Stimulated activated CD8-positive, alpha-beta memory T cell treated with anti-CD3 and anti-CD28 coated beads, Interleukin-12 subunit alpha, Interleukin-12 subunit beta, amount 100 ng/mL, for 24 hours (primary cell): Measurements from ENCODE around the gene MSX1.

Experiments
- DNase-seq: peaks from one replicate; pipeline ENCODE4 v3.0.0-alpha.2; 2020; ENCODE audit errors: extremely low read depth

MSX1 gene

GRCh38 chr4:4857809-4858508 is 1.5 kb upstream of the MSX1 start:
- no peak for DNase-seq

DNA sequence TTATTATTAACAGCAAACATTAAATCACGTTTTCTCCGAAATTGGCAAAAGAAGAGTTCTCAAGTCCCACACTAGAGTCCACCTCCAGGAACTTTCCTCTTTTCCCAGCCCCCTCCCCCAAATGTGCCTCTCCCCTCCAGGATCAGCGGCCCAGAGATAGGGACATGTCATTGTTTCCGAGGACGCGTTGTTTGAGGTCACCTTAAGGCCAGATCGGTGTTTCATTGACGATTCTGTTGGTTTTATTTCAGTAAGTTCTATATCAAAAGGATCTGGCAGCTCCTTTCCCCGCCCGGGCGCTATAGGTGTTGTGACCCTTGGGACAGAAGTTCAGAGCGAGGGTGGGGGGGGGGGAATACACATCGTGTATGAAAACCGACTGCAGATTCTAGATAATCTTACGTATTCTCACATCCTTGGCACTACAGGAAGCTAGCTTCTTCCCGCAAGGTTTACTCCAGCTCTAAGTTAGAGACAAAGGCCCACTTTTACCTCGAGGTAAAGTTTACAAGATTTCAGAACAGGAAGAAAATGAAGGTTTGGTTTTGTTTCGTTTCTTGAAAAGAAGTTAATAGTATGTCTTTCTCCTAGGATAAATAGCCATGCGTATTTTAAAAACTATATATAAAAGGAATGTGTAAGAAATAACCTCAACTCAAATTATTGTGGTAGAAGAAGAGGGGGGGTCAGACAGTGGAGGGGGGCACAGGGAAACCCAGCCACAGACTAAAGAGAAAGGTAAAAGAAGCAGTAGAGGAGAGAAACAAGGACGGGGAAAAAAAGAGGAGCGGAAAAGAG is 739 bp upstream of the MSX1 start:
- DNase-seq = no peak

- DNase-seq = no peak
Measured at GRCh38 chr4:4859799-4860599, 534 bp downstream of the MSX1 start.

DNA sequence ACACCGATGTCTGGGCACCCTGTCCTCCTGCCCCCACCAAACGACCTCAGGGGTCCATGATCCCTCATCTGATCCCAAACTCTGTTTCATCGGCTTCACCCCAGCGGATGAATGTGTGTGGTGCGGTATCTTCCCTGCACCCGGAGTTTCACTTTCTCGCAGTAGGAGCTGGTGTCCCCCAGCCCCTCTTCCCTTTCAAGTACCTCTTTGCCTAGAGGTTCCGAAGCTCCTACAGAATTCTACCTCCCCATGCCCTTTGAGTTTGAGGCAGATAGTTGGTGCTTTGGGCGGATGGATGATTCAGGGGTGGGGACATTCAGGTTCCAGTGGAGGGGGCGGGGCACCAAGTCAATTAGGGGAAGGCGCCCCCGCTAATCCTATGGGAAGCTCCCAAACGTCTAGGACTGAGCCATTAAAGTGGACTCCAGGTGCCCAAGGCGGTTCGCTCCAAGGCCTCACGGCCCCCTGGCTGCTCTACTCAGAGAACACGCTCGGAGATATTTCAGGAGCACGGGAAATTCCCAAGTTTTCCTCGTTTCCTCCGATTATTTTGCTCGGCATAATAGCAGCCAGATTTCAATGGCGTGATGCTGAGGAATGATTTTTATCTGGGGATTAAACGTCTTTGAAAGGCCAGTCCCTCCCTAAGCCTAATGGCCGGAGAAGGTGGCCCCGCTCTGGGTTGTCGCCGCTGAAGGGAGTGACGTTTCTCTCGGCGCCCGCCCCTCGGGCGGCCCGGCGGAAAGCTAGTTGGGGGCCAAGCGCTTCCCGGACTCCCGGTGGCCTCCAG is 1.3 kb downstream of the MSX1 start:
- no peak for DNase-seq

GRCh38 chr4:4861390-4862018 is 2.0 kb downstream of the MSX1 start:
- DNase-seq = no peak

- no peak for DNase-seq
Measured at GRCh38 chr4:4862071-4862551, 2.6 kb downstream of the MSX1 start.

DNA sequence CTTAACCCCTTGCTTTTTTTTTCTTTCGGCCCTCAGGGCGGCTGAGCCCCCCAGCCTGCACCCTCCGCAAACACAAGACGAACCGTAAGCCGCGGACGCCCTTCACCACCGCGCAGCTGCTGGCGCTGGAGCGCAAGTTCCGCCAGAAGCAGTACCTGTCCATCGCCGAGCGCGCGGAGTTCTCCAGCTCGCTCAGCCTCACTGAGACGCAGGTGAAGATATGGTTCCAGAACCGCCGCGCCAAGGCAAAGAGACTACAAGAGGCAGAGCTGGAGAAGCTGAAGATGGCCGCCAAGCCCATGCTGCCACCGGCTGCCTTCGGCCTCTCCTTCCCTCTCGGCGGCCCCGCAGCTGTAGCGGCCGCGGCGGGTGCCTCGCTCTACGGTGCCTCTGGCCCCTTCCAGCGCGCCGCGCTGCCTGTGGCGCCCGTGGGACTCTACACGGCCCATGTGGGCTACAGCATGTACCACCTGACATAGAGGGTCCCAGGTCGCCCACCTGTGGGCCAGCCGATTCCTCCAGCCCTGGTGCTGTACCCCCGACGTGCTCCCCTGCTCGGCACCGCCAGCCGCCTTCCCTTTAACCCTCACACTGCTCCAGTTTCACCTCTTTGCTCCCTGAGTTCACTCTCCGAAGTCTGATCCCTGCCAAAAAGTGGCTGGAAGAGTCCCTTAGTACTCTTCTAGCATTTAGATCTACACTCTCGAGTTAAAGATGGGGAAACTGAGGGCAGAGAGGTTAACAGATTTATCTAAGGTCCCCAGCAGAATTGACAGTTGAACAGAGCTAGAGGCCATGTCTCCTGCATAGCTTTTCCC is 3.4 kb downstream of the MSX1 start:
- DNase-seq = no peak

DNA sequence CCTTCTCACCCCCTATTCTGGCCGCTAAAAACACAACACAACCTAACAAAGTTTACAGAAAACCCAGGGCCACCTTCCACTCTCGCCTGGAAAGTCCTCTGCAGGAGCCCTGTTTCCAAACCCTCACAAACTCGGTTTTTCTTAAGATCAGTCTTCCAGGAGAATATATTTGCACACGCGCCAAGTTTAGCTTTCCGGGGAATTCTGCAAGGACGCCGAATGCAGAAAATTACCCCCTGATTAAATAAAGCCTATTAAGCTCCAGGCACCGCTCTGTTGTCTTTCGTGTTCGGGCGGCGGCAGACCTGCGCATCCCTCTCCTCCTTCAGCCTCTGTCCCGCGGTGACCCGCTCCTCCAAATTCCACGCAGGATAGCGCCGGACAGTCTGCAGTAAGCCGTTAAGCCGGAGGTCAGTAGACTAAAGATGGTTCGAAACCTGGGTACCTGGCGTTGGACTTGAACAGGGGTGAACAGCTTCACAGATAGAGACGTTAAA is 5.0 kb downstream of the MSX1 start:
- DNase-seq = no peak

- DNase-seq = no peak
Measured at GRCh38 chr4:4864940-4865704, 5.7 kb downstream of the MSX1 start.

- DNase-seq = no peak
Measured at GRCh38 chr4:4865705-4866123, 6.2 kb downstream of the MSX1 start.

GRCh38 chr4:4866124-4866865 is 6.8 kb downstream of the MSX1 start:
- no peak for DNase-seq

DNA sequence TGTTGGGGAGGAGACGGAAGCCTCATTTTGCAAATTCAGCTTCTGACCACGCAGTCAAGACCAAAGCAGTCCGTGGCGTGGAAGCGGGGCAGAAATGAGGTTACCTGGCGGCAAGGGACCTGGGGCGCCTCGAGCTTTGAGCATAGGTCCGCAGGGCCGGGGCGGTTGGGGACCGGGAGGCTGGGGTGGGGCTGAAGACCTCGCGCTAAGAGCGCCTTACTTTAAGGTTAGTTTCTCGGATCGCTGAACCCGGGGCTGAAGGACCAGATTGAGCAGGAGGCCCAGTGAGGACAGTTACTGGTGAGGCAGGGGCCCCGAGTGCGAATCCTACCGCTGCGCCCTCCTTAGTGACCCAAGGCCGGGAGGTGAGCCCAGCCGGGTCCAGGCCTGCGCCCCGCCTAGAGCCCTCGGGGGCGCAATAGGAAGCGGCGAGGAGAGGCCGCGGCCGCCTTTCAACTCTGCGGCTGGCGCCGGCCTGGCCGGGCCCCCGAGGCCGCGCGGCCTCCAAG is 7.5 kb downstream of the MSX1 start:
- no peak for DNase-seq

DNA sequence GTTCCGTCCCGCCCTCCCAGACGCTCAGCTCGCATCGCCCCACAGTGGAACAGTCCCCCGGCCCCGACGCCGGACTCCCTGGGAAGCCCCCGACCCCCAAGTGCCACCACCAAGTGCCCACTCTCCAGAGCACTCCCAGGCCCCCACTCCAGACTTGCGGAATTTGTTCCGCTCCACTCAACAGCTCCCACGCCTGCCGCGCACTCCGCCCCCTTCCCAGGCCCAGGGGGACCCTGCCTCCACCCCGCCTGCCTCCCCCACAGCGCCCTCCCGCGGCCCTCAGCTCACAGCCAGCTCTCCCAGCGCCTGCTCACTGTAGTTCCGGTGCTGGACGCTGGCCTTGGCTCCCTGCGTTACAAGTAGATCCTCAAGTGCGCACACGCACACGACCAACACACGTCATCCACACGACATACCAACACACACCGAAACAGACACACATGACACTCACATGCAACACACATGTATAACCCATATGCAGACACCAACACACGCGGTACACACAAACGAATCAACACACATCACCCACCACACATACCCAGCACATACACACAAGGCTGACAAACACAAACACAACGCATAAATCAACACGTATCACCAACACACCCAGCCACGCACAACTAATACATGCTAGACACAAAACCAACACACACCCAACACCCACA is 8.0 kb downstream of the MSX1 start:
- no peak for DNase-seq

GRCh38 chr4:4868040-4868757 is 8.7 kb downstream of the MSX1 start:
- no peak for DNase-seq

DNA sequence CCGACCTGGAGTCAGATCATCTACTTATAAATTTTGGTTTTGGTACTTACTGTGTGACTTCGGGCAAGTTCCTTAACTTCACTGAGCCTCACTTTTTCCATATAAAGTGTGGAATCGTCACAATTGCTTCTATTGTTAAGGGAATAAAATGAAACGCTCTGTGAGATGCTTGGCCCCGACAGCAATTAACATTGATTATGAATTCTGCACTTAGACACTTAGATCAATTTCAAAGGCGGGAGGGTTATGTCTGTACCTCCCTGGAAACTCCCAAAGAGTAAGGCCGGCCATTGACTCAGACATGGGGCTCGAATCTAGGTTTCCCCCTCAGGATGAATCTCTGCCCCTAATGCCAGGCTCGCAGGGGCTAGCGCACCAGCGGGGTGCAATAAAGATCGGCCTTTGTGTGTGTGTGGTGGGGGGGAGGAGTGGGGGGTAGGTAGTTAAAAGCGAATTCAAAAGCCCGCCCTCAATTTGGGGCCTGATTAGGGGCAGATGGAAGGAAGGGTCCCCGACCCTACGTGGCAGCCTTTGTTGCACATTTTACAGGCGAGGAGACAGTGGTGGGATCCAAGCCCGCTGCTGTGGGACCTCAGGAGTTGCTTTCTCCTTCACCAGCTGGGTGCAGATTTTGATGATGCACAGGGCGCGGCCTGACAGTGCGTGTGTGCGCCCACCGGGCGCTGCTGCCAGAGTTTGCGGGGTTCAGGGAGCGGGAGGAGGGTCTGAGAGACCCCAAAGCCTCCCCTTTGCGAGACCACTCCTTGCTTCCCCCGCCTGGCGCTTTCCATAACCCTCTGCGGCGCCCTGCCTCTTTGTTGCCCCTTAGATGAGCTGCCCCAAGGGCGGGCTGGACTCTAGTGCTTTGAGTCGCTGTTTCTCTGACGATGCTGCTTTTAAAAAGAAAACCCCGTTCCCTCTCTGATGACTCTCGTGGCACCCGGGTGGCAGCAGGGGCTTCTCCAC is 9.6 kb downstream of the MSX1 start:
- no peak for DNase-seq
